ENCODE results near the gene ACVR2A.

The ACVR2A gene

GRCh38 chr2:147884830-147885229 lies 40.0 kb downstream of the ACVR2A start:
- no peak for TF ChIP-seq CTCF (IDR thresholded peaks at IDR 0.05; ENCODE audit: low read depth, low read length, missing control alignments)
- DNase-seq (ENCODE audit: extremely low read depth, low read depth) = no peak
- H3K4me3 ChIP-seq (replicated peaks; ENCODE audit: low read depth, low read length) = no peak overlapping the region

GRCh38 chr2:147886136-147886535 lies 41.3 kb downstream of the ACVR2A start:
- H3K4me3 ChIP-seq (replicated peaks; ENCODE audit: low read depth, low read length) = no peak overlapping the region
- no peak for TF ChIP-seq CTCF (IDR thresholded peaks at IDR 0.05; ENCODE audit: low read depth, low read length, missing control alignments)
- no peak for DNase-seq (ENCODE audit: extremely low read depth, low read depth)

- H3K4me3 ChIP-seq (replicated peaks; ENCODE audit: low read depth, low read length) = no peak overlapping the region
- DNase-seq (ENCODE audit: extremely low read depth, low read depth) = no peak
- no peak for TF ChIP-seq CTCF (IDR thresholded peaks at IDR 0.05; ENCODE audit: low read depth, low read length, missing control alignments)
Measured at GRCh38 chr2:147888680-147889079, 43.9 kb downstream of the ACVR2A start.

- DNase-seq (ENCODE audit: extremely low read depth, low read depth) = no peak
- TF ChIP-seq CTCF (IDR thresholded peaks at IDR 0.05; ENCODE audit: low read depth, low read length, missing control alignments) = no peak
- H3K4me3 ChIP-seq (replicated peaks; ENCODE audit: low read depth, low read length) = no peak overlapping the region
Measured at GRCh38 chr2:147904051-147904450, 59.2 kb downstream of the ACVR2A start.

- no peak for TF ChIP-seq CTCF (IDR thresholded peaks at IDR 0.05; ENCODE audit: low read depth, low read length, missing control alignments)
- H3K4me3 ChIP-seq (replicated peaks; ENCODE audit: low read depth, low read length) = no peak overlapping the region
- no peak for DNase-seq (ENCODE audit: extremely low read depth, low read depth)
Measured at GRCh38 chr2:147909178-147909577, 64.3 kb downstream of the ACVR2A start.

- H3K4me3 ChIP-seq (replicated peaks; ENCODE audit: low read depth, low read length) = no peak overlapping the region
- peak; percentile 58 for TF ChIP-seq CTCF (IDR thresholded peaks at IDR 0.05; ENCODE audit: low read depth, low read length, missing control alignments)
- DNase-seq (ENCODE audit: extremely low read depth, low read depth) = peak; percentile 41
Measured at GRCh38 chr2:147910990-147911473, 66.2 kb downstream of the ACVR2A start.
